ENCODE data around the gene GAL3ST3. TPM values are rescaled to one million over a fixed set of nuclear protein-coding genes. Genes with fewer than 3 reads are reported as not detected.
A peak's percentile ranks its signal among the peaks of the same experiment; 100 is the strongest.

The GAL3ST3 gene
- total RNA-seq, 1 donor from 2014 or later: 0.61 TPM

GRCh38 chr11:66037327-66037726 lies 11.6 kb downstream of the GAL3ST3 start:
- DNase-seq (ENCODE audit: low read depth) (no peak), FAIRE-seq (no peak)
- TF ChIP-seq EZH2 (IDR thresholded peaks at IDR 0.05; ENCODE audit: insufficient read depth, low read length): no peak
- TF ChIP-seq CTCF (IDR thresholded peaks at IDR 0.05; ENCODE audit: insufficient read depth, low read depth, low read length): no peak
- Mint-ChIP-seq H3K4me1 (ENCODE audit: low read depth, unreplicated experiment) (no peaks in the 10 kb centered on the region), H3K27me3 (ENCODE audit: low read depth, unreplicated experiment) (peaks cover 10% of the 10 kb centered on the region), H3K36me3 (ENCODE audit: low read depth, unreplicated experiment) (no peaks in the 10 kb centered on the region), H3K27ac (ENCODE audit: unreplicated experiment) (no peak overlapping the region), H3K9me3 (ENCODE audit: unreplicated experiment) (peaks cover 16% of the 10 kb centered on the region), H3K4me3 (ENCODE audit: unreplicated experiment) (peak overlapping the region; percentile 35)
- Histone ChIP-seq H3K9me3 (ENCODE audit: insufficient read depth, low read depth, low read length) (peaks cover 3% of the 10 kb centered on the region), H3K27ac (ENCODE audit: low read depth, low read length) (no peak overlapping the region), H3K9ac (ENCODE audit: low read length) (no peak overlapping the region), H3K4me3 (ENCODE audit: insufficient read depth, low read depth, low read length) (no peak overlapping the region), H3K4me1 (ENCODE audit: insufficient read depth, low read length) (no peaks in the 10 kb centered on the region), H3K79me2 (ENCODE audit: insufficient read depth, low read length) (no peaks in the 10 kb centered on the region), H4K20me1 (ENCODE audit: insufficient read depth, low read length) (no peaks in the 10 kb centered on the region), H2AFZ (ENCODE audit: low read depth, low read length) (no peak overlapping the region), H3K36me3 (ENCODE audit: insufficient read depth, low read length) (no peaks in the 10 kb centered on the region), H3K4me2 (ENCODE audit: low read length) (no peak overlapping the region), H3K27me3 (ENCODE audit: insufficient read depth, low read length) (peaks cover 2% of the 10 kb centered on the region)

GRCh38 chr11:66036334-66036710 lies 12.6 kb downstream of the GAL3ST3 start:
- peaks cover 3% of the 10 kb centered on the region for H3K9me3 ChIP-seq (ENCODE audit: insufficient read depth, low read depth, low read length)
- H3K79me2 ChIP-seq (ENCODE audit: insufficient read depth, low read length): no peaks in the 10 kb centered on the region
- H3K27ac ChIP-seq (ENCODE audit: low read depth, low read length): no peak overlapping the region
- TF ChIP-seq EZH2 (IDR thresholded peaks at IDR 0.05; ENCODE audit: insufficient read depth, low read length) (no peak), CTCF (IDR thresholded peaks at IDR 0.05; ENCODE audit: insufficient read depth, low read depth, low read length) (no peak)
- no peak overlapping the region for H2AFZ ChIP-seq (ENCODE audit: low read depth, low read length)
- Mint-ChIP-seq H3K9me3 (ENCODE audit: unreplicated experiment) (peaks cover 16% of the 10 kb centered on the region), H3K27me3 (ENCODE audit: low read depth, unreplicated experiment) (peaks cover 10% of the 10 kb centered on the region), H3K36me3 (ENCODE audit: low read depth, unreplicated experiment) (peaks cover 2% of the 10 kb centered on the region), H3K27ac (ENCODE audit: unreplicated experiment) (no peak overlapping the region), H3K4me3 (ENCODE audit: unreplicated experiment) (no peak overlapping the region), H3K4me1 (ENCODE audit: low read depth, unreplicated experiment) (no peaks in the 10 kb centered on the region)
- no peak overlapping the region for H3K4me2 ChIP-seq (ENCODE audit: low read length)
- no peaks in the 10 kb centered on the region for H3K36me3 ChIP-seq (ENCODE audit: insufficient read depth, low read length)
- H3K4me3 ChIP-seq (ENCODE audit: insufficient read depth, low read depth, low read length): no peak overlapping the region
- no peaks in the 10 kb centered on the region for H3K4me1 ChIP-seq (ENCODE audit: insufficient read depth, low read length)
- DNase-seq (ENCODE audit: low read depth) (no peak), FAIRE-seq (no peak)
- H3K9ac ChIP-seq (ENCODE audit: low read length): no peak overlapping the region
- peaks cover 2% of the 10 kb centered on the region for H3K27me3 ChIP-seq (ENCODE audit: insufficient read depth, low read length)
- no peaks in the 10 kb centered on the region for H4K20me1 ChIP-seq (ENCODE audit: insufficient read depth, low read length)

- FAIRE-seq: no peak
Observed at GRCh38 chr11:66035653-66036333, 13.2 kb downstream of the GAL3ST3 start.

More at GRCh38 chr11:66035653-66036333, 13.2 kb downstream of the GAL3ST3 start:
- Histone ChIP-seq H3K4me1 (ENCODE audit: insufficient read depth, low read length) (no peaks in the 10 kb centered on the region), H3K9me3 (ENCODE audit: insufficient read depth, low read depth, low read length) (peaks cover 3% of the 10 kb centered on the region), H3K27ac (ENCODE audit: low read depth, low read length) (no peak overlapping the region), H4K20me1 (ENCODE audit: insufficient read depth, low read length) (no peaks in the 10 kb centered on the region), H2AFZ (ENCODE audit: low read depth, low read length) (no peak overlapping the region), H3K4me2 (ENCODE audit: low read length) (no peak overlapping the region), H3K9ac (ENCODE audit: low read length) (no peak overlapping the region), H3K79me2 (ENCODE audit: insufficient read depth, low read length) (no peaks in the 10 kb centered on the region), H3K4me3 (ENCODE audit: insufficient read depth, low read depth, low read length) (no peak overlapping the region), H3K36me3 (ENCODE audit: insufficient read depth, low read length) (no peaks in the 10 kb centered on the region), H3K27me3 (ENCODE audit: insufficient read depth, low read length) (no peaks in the 10 kb centered on the region)
- peaks cover 16% of the 10 kb centered on the region for H3K9me3 Mint-ChIP-seq (ENCODE audit: unreplicated experiment)
- H3K27me3 Mint-ChIP-seq (ENCODE audit: low read depth, unreplicated experiment): peaks cover 7% of the 10 kb centered on the region
- H3K36me3 Mint-ChIP-seq (ENCODE audit: low read depth, unreplicated experiment): peaks cover 2% of the 10 kb centered on the region
- H3K27ac Mint-ChIP-seq (ENCODE audit: unreplicated experiment): no peak overlapping the region
- no peaks in the 10 kb centered on the region for H3K4me1 Mint-ChIP-seq (ENCODE audit: low read depth, unreplicated experiment)
- DNase-seq (ENCODE audit: low read depth): no peak
- TF ChIP-seq CTCF (IDR thresholded peaks at IDR 0.05; ENCODE audit: insufficient read depth, low read depth, low read length) (no peak), EZH2 (IDR thresholded peaks at IDR 0.05; ENCODE audit: insufficient read depth, low read length) (no peak)
- no peak overlapping the region for H3K4me3 Mint-ChIP-seq (ENCODE audit: unreplicated experiment)
